ENCODE results near the gene DCUN1D2.
A peak's percentile ranks its signal among the peaks of the same experiment; 100 is the strongest.

The DCUN1D2 gene

GRCh38 chr13:113448545-113448884 is 42.0 kb downstream of the DCUN1D2 start:
- Histone ChIP-seq H3K27ac (peak overlapping the region; percentile 88), H3K9me3 (ENCODE audit: severe bottlenecking) (no peaks in the 10 kb centered on the region), H3K27me3 (ENCODE audit: insufficient read depth, low read depth, severe bottlenecking) (no peaks in the 10 kb centered on the region), H3K36me3 (peaks cover 1% of the 10 kb centered on the region; the same call in 1 of the 2 replicates), H3K4me3 (ENCODE audit: low read depth, low read length) (peak overlapping the region; percentile 85)
- TF ChIP-seq CTCF (IDR thresholded peaks at IDR 0.05; ENCODE audit: low read depth, low read length), result no peak
- peak; percentile 88 for DNase-seq

- Histone ChIP-seq H3K4me3 (ENCODE audit: low read depth, low read length) (no peak overlapping the region), H3K27ac (peak overlapping the region; percentile 88), H3K36me3 (peaks cover 10% of the 10 kb centered on the region), H3K9me3 (ENCODE audit: severe bottlenecking) (no peaks in the 10 kb centered on the region), H3K27me3 (ENCODE audit: insufficient read depth, low read depth, severe bottlenecking) (no peaks in the 10 kb centered on the region)
- TF ChIP-seq CTCF (IDR thresholded peaks at IDR 0.05; ENCODE audit: low read depth, low read length), result no peak
- DNase-seq, result no peak
Measured at GRCh38 chr13:113447596-113447995, 42.9 kb downstream of the DCUN1D2 start.

GRCh38 chr13:113446488-113446854 is 44.0 kb downstream of the DCUN1D2 start:
- DNase-seq, result no peak
- Histone ChIP-seq H3K27ac (no peak overlapping the region), H3K4me3 (ENCODE audit: low read depth, low read length) (no peak overlapping the region), H3K27me3 (ENCODE audit: insufficient read depth, low read depth, severe bottlenecking) (no peaks in the 10 kb centered on the region), H3K9me3 (ENCODE audit: severe bottlenecking) (peaks cover 3% of the 10 kb centered on the region), H3K36me3 (peaks cover 22% of the 10 kb centered on the region)
- TF ChIP-seq CTCF (IDR thresholded peaks at IDR 0.05; ENCODE audit: low read depth, low read length), result no peak

- peaks cover 27% of the 10 kb centered on the region for H3K36me3 ChIP-seq
Measured at GRCh38 chr13:113445791-113446487, 44.6 kb downstream of the DCUN1D2 start.

GRCh38 chr13:113443991-113444390 is 46.5 kb downstream of the DCUN1D2 start:
- Histone ChIP-seq H3K4me3 (ENCODE audit: low read depth, low read length) (no peak overlapping the region), H3K9me3 (ENCODE audit: severe bottlenecking) (peaks cover 3% of the 10 kb centered on the region), H3K27me3 (ENCODE audit: insufficient read depth, low read depth, severe bottlenecking) (no peaks in the 10 kb centered on the region), H3K27ac (no peak overlapping the region), H3K36me3 (peaks cover 32% of the 10 kb centered on the region)
- no peak for TF ChIP-seq CTCF (IDR thresholded peaks at IDR 0.05; ENCODE audit: low read depth, low read length)
- DNase-seq, result peak; percentile 33

More at GRCh38 chr13:113445791-113446487, 44.6 kb downstream of the DCUN1D2 start:
- no peak overlapping the region for H3K27ac ChIP-seq
- no peaks in the 10 kb centered on the region for H3K27me3 ChIP-seq (ENCODE audit: insufficient read depth, low read depth, severe bottlenecking)
- no peak overlapping the region for H3K4me3 ChIP-seq (ENCODE audit: low read depth, low read length)
- peaks cover 3% of the 10 kb centered on the region for H3K9me3 ChIP-seq (ENCODE audit: severe bottlenecking)
- TF ChIP-seq CTCF (IDR thresholded peaks at IDR 0.05; ENCODE audit: low read depth, low read length), result no peak
- DNase-seq, result no peak

- Histone ChIP-seq H3K4me3 (ENCODE audit: low read depth, low read length) (no peak overlapping the region), H3K27me3 (ENCODE audit: insufficient read depth, low read depth, severe bottlenecking) (no peaks in the 10 kb centered on the region), H3K27ac (no peak overlapping the region), H3K36me3 (peaks cover 32% of the 10 kb centered on the region), H3K9me3 (ENCODE audit: severe bottlenecking) (peaks cover 3% of the 10 kb centered on the region)
- TF ChIP-seq CTCF (IDR thresholded peaks at IDR 0.05; ENCODE audit: low read depth, low read length), result no peak
- DNase-seq, result no peak
Measured at GRCh38 chr13:113442985-113443362, 47.5 kb downstream of the DCUN1D2 start.

Data from WERI-Rb-1 (cell line).